GM19468 (cell line): ENCODE measurements around the gene PCDHGB4.
A peak's percentile ranks its signal among the peaks of the same experiment; 100 is the strongest.
"Not testable (repeated sequence)": the region's sequence is repeated elsewhere in the genome, so short reads cannot be mapped to it uniquely, and the experiment has no call there.

Experiments used
- ATAC-seq: cut with Tn5 transposase; IDR thresholded peaks from one replicate; pipeline ENCODE4 v1.9.1; 2021; ENCODE audit warnings: mild to moderate bottlenecking, moderate library complexity, moderate number of reproducible peaks; ENCODE audit not compliant: unreplicated experiment; ENCODE audit errors: extremely low read depth

PCDHGB4 gene

GRCh38 chr5:141366016-141366896, 21.2 kb upstream of the PCDHGB4 start:
- no peak for ATAC-seq

GRCh38 chr5:141369994-141370848, 17.3 kb upstream of the PCDHGB4 start, which contains the start of gene PCDHGB3:
Gene PCDHGB3, plus strand, starts transcription at chr5:141370242. Its CDS starts 153 bp downstream, at chr5:141370395.
- ATAC-seq = peak; percentile 90

GRCh38 chr5:141371572-141372475, 15.7 kb upstream of the PCDHGB4 start:
- no peak for ATAC-seq

- ATAC-seq = no peak
These were observed 13.7 kb upstream of the PCDHGB4 start, which contains the start of gene PCDHGA6 for GRCh38 chr5:141373673-141374317. Gene PCDHGA6, plus strand, starts transcription at chr5:141373891. Its CDS starts 193 bp downstream, at chr5:141374084.

GRCh38 chr5:141374627-141375026, 12.9 kb upstream of the PCDHGB4 start:
- no peak for ATAC-seq

GRCh38 chr5:141375444-141376155, 11.9 kb upstream of the PCDHGB4 start:
- not testable (repeated sequence) for ATAC-seq

- ATAC-seq = no peak
These were observed 4.8 kb upstream of the PCDHGB4 start, which contains the start of gene PCDHGA7 for GRCh38 chr5:141382469-141383294. Gene PCDHGA7, plus strand, starts transcription at chr5:141382742. Its CDS starts 158 bp downstream, at chr5:141382900.

GRCh38 chr5:141383345-141383744, 4.2 kb upstream of the PCDHGB4 start:
- no peak for ATAC-seq

GRCh38 chr5:141384471-141385267, 2.8 kb upstream of the PCDHGB4 start:
- no peak for ATAC-seq

- no peak for ATAC-seq
These were observed 1.2 kb downstream of the PCDHGB4 start for GRCh38 chr5:141388661-141389060.

GRCh38 chr5:141389153-141390042, 1.9 kb downstream of the PCDHGB4 start:
- no peak for ATAC-seq

GRCh38 chr5:141392429-141393198, 5.1 kb downstream of the PCDHGB4 start, which contains the start of gene PCDHGA8:
Gene PCDHGA8, plus strand, starts transcription at chr5:141392633. Its CDS starts 181 bp downstream, at chr5:141392814.
- no peak for ATAC-seq

- no peak for ATAC-seq
These were observed 5.8 kb downstream of the PCDHGB4 start for GRCh38 chr5:141393267-141393666.

GRCh38 chr5:141394401-141395187, 7.1 kb downstream of the PCDHGB4 start:
- not testable (repeated sequence) for ATAC-seq
